ENCODE data around the gene SLC22A23.

GRCh38 chr6:3267162-3267561 is 189.7 kb downstream of the SLC22A23 start:
- TF ChIP-seq CTCF (IDR thresholded peaks at IDR 0.05; ENCODE audit: low read depth, low read length), result no peak
- TF ChIP-seq EZH2phosphoT487 (IDR thresholded peaks at IDR 0.05; ENCODE audit: low read depth), result no peak

Measured in OCI-LY3 (cell line).